HG03460 (cell line): Measurements from ENCODE around the gene CLEC2D.
"Not testable (repeated sequence)": the region's sequence is repeated elsewhere in the genome, so short reads cannot be mapped to it uniquely, and the experiment has no call there.

ENCODE experiments used
- ATAC-seq: cut with Tn5 transposase; IDR thresholded peaks from one replicate; pipeline ENCODE4 v1.9.1; 2021; ENCODE audit not compliant: unreplicated experiment

Gene CLEC2D

GRCh38 chr12:9651265-9651729, 18.2 kb upstream of the CLEC2D start:
- ATAC-seq, result no peak

DNA sequence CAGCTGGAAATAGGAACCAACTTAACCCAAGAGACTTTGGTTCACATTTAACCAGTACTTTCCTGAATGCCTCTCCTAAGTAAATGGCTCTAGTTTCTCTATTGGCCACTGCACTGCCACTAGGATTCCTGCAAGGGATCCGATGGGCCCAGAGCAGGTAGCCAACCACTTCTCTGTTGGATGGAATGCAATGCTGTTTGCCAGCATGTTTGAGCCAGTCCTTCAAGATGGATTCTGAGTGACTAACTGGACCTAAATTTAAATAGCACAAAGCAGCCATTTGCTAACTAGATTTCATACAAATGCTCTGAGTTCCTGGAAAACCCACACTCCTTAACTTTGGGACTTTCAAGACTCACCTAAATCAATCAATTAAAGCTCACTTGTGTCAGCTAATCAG, 9.5 kb upstream of the CLEC2D start:
- no peak for ATAC-seq

DNA sequence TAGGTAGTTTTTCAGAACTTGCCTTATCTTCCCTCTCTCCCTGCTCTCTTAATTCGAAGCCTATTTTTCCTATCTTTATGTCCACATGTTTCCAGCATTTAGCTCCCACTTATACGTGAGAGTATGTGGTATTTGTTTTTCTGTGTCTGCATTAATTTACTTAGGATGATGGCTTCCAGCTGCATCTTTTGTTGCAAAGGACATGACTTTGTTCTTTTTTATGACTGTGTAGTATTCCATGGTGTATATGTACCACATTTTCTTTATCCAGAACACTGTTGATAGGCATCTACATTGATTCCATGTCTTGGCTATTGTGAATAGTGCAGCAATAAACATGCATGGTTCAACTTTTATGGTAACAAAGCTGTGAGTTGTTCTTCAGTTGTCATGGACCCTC, 7.8 kb upstream of the CLEC2D start:
- no peak for ATAC-seq

DNA sequence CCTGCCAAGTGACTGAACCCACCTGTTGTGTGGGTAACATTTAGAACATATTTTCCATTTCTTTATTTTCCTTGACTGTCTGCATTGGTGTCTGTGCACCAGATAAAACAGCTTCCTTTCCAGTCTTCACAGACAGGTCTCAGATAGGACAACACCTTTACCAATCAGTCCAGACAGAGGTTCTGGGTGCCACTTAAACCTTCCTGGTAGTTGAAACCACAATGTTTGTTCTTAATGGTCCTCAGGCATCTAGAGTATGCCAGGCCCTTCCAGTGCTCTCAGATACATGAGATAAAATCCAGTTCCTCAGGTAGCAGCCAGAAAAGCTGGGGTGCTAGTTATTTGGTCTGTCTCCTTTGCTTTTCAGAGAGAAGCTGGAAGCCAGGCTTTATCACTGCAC, 7.0 kb upstream of the CLEC2D start:
- ATAC-seq, result no peak

DNA sequence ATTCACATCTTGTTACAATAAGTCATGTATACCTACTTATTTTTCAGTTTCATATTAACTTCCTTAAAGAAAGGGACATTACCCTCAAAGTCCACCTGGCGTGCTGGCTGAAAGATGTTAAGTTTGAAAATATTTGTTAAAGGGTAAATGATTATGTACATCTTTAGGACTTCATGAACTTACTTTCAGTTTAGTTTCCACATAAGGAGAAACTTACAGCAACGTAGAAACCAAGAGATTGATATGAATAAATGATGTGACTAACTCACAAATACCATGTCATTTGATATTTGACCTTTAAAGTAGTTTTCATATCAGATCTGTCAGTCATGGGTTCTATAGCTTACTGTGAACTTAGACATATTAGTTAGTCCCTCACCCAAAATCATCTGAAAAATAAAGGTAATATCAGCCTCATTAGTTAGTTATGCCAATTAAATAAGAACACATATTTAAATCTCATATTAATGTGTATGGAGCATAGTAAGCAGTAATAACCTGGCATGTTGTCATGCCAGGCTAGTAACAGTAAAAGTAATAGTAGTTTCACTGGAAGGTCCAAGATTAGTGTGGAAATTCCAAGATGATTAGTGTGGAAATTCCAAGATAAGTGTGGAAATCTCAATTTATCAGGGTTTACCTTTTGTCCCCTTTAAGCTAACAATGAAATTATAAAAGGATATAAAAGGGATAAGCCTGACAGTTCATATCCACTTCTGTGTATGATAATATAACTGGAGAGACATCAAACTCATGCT, 1.9 kb upstream of the CLEC2D start:
- ATAC-seq, result peak; percentile 49

DNA sequence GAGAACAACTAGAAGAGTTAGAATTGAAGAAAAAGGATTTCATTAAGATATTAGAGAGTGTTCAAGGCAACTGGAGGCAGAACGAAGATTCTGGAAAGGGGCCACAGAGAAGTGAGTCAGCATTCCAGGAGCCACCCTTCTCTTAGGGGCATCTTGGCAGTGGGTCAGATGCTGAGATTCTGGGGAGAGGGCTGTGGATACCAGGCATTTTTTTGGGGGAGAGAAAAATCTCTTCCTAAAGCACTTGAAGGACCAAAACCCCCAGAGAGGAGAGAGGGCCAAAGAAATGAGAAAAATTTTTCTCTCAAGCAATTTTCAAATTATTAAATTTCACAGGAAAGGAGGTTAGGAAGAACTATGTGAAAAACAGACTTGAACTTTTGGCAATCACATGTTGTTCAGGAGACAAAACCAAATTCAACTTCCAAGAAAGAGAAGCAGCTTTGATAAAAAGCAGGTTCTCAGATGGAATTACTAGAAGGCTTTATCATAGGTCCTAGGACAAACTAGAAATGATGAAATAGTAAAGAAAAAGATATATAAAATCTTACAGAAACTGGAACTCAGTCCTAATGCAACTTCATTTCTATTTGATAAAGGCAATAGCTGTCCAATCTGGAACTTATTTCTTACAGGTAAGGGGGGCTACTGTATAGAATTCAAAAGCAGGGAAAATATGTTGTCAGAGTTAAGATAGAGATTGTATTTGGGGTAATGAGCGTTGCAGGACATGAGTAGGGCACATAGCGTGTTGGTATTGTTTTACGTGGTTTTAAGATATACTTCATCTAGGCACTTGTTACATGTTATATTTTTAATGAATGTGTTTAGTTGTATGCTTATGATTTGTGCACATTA, 1.1 kb upstream of the CLEC2D start:
- no peak for ATAC-seq

- ATAC-seq, result no peak
These were observed 540 bp upstream of the CLEC2D start for GRCh38 chr12:9669019-9669326.

GRCh38 chr12:9672340-9672739, 2.8 kb downstream of the CLEC2D start:
- ATAC-seq, result not testable (repeated sequence)

DNA sequence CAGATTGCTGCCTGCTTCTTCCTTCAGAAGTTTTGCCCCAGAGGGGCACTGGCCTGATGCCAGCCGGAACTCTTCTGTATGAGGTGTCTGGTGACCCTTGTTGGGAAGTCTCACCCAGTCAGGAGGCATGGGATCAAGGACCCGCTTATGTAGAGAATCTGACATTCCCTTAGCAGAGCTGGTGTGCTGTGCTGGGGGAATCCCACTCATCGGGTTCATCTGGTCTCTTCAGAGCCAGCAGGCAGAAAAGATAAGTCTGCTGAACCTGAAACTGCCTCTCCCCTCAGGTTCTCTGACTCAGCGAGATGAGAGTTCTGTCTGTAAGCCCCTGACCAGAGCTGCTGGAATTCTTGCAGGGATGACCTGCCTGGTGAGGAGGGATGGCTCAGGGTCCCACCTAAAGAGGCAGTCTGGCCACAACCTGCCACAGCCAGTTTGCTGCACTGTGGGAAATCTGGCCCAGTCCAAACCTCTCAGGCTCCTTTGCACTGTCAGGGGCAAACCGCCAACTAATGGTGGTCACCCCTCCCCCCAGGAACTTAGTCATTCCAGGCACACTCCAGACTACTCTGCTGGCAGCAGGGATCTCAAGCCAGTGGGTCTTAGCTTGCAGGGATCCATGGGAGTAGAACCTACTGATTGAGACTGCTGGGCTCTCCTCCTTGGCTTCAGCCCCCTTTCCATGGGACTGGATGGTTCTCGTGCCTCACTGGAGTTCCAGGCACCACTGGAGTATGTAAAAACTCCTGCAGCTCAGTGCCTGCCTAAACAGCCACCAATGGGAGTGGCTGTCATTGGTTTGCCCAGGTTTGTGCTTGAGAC, 4.1 kb downstream of the CLEC2D start:
- peak; percentile 37 for ATAC-seq

- ATAC-seq, result peak; percentile 29
These were observed 4.7 kb downstream of the CLEC2D start for GRCh38 chr12:9674226-9674590.

GRCh38 chr12:9682508-9682907, 13.0 kb downstream of the CLEC2D start:
- ATAC-seq, result not testable (repeated sequence)

GRCh38 chr12:9682949-9683348, 13.4 kb downstream of the CLEC2D start:
- ATAC-seq, result not testable (repeated sequence)

DNA sequence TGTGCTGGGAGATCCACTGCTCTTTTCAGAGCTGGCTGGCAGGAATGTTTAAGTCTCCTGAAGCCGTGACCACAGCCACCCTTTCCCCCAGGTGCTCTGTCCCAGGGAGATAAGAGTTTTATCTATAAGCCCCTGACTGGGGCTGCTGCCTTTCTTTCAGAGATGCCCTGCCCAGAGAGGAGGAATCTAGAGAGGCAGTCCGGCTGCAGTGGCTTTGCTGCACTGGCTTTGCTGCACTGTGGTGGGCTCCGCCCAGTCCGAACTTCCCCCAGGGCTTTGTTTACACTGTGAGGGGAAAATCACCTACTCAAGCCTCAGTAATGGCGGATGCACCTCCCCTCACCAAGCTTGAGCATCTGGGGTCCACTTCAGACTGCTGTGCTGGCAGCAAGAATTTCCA, 15.9 kb downstream of the CLEC2D start:
- ATAC-seq, result not testable (repeated sequence)

DNA sequence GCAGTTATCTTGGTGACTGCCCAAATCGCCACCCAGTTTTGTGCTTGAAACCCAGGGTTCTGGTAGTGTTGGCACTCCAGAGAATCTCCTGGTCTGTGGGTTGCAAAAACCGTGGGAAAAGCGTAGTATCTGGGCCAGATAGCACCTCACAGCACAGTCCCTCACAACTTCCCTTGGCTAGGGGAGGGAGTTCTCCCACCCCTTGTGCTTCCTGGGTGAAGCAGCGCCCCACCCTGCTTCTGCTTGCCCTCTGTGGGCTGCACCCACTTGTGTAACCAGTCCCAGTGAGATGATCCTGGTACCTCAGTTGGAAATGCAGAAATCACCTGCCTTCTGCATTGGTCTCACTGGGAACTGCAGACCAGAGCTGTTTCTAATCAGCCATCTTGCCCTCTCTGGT, 16.4 kb downstream of the CLEC2D start:
- no peak for ATAC-seq

- ATAC-seq, result no peak
These were observed 17.7 kb downstream of the CLEC2D start for GRCh38 chr12:9687228-9687627.

- no peak for ATAC-seq
These were observed 23.4 kb downstream of the CLEC2D start for GRCh38 chr12:9692909-9693308.

GRCh38 chr12:9694241-9694640, 24.7 kb downstream of the CLEC2D start:
- ATAC-seq, result no peak

DNA sequence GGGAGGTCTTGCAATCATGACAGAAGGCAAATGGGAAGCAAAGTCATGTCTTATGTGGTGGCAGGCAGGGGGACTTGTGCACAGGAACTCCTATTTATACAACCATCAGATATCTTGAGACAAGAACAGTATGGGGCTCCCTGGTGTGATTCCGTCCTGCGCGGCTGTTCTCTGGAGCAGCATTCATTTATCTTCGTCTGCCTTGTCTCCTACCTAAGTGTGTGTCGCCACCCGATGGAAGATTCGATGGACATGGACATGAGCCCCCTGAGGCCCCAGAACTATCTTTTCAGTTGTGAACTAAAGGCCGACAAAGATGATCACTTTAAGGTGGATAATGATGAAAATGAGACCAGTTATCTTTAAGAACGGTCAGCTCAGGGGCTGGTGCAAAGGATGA, 25.6 kb downstream of the CLEC2D start:
- not testable (repeated sequence) for ATAC-seq

DNA sequence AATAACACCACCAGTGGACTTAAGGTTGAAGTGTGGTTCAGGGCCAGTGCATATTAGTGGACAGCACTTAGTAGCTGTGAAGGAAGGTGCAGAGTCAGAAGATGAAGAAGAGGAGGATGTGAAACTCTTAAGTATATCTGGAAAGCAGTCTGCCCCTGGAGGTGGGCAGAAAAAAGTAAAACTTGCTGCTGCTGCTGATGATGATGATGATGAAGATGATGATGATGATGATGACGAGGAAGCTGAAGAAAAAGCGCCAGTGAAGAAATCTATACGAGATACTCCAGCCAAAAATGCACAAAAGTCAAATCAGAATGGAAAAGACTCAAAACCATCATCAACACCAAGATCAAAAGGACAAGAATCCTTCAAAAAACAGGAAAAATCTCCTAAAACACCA, 26.1 kb downstream of the CLEC2D start:
- not testable (repeated sequence) for ATAC-seq

GRCh38 chr12:9697619-9698018, 28.1 kb downstream of the CLEC2D start:
- ATAC-seq, result no peak

DNA sequence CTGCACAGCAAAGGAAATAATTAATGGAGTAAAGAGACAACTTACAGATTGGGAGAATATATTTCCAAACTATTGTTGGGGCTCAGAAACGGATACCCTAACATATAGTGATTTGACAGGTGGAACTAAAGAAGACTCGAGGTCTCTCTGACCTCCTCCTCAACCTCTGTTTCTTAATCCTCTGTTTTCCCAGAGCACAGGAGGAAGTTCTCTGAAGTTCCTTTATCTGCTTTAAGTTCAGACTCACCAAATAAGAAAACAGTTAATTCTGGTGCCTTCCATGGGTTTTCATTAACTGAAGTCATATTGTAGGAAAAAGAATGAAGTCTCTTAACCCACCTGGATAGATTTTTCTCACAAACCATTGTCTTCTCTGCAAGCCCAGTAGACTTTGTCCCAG, 29.2 kb downstream of the CLEC2D start:
- no peak for ATAC-seq
